GM12872 (cell line): ENCODE measurements around the gene GBX1.

Experiments
- CTCF ChIP-seq: IDR thresholded peaks from 3 replicates; pipeline ENCODE4 v1.5.1; 2011; ENCODE audit warnings: low read depth, mild to moderate bottlenecking, low read length, moderate library complexity; ENCODE audit not compliant: insufficient read depth

GBX1 gene

GRCh38 chr7:151117565-151117964 is 49.9 kb downstream of the GBX1 start:
- no peak for TF ChIP-seq CTCF

DNA sequence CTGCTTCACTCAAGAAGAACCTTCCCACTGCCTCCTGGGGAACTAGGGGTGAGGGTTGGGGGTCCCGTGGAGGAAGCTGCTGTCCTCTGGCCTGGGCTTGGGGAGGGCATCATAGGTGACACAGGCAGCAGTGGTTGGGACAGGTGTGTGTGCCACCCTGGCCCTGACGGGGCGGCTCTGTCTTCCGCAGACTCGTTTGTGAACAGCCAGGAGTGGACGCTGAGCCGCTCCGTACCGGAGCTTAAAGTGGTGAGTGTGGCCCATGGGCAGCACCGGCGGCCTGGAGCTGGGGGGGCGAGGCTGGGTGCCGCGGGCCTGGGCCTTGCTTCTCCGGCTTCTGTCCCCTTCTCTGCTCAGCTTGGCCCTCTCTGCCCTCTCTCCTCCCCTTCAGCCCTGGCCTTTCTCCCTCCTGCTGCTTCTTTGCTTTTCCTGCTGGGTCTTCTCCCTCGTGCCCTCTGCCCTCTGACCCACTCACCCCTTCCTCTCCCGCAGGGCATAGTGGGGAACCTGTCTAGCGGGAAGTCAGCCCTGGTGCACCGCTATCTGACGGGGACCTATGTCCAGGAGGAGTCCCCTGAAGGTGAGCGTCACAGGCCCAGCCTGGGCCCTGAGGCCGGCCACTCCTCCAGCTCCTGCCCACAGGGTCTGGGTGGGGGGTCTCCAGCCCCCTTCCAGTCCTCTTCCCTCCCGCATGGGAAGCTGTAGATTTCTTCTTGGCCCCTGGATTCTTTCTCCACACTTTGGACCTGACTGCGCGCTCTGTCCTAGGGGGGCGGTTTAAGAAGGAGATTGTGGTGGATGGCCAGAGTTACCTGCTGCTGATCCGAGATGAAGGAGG is 50.7 kb downstream of the GBX1 start:
- TF ChIP-seq CTCF = no peak

GRCh38 chr7:151115836-151116418 is 51.6 kb downstream of the GBX1 start:
- TF ChIP-seq CTCF = no peak

DNA sequence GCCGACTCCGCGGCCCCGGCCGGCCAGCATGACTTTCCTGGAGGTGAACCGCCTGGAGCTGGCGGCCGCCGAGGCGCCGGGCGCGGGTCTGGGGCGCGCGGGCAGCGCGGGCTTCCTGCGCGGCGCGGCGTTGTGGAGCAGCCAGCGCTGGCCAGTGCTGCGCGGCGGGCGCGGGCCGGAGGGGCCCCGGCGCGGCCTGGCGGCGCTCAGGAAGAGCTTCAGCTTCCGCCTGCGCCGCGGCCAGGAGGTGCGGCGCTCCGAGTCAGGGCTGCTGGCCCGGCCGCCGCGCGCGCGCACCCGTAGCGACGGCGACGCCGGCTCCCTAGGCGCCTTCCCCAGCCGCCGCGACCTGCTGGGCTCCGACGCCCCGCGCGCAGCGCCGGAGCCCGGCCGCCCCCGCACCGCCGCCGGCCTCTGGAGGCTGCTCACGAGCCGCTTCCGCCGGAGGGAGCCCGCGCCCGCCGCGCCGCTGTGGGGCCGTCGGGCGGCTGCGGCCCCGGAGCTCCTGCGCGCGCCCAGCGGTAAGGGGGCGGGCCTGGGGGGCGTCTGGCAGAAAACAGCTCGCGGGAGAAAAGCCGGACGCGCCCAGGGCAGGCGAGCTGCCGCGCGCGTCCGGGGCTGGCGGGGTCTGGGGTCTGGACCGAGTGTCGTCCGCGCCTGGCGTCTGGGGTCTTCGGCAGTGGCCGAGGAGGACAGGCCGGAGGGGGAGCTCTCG is 52.2 kb downstream of the GBX1 start:
- no peak for TF ChIP-seq CTCF

GRCh38 chr7:151114151-151115090 is 53.1 kb downstream of the GBX1 start:
- no peak for TF ChIP-seq CTCF

DNA sequence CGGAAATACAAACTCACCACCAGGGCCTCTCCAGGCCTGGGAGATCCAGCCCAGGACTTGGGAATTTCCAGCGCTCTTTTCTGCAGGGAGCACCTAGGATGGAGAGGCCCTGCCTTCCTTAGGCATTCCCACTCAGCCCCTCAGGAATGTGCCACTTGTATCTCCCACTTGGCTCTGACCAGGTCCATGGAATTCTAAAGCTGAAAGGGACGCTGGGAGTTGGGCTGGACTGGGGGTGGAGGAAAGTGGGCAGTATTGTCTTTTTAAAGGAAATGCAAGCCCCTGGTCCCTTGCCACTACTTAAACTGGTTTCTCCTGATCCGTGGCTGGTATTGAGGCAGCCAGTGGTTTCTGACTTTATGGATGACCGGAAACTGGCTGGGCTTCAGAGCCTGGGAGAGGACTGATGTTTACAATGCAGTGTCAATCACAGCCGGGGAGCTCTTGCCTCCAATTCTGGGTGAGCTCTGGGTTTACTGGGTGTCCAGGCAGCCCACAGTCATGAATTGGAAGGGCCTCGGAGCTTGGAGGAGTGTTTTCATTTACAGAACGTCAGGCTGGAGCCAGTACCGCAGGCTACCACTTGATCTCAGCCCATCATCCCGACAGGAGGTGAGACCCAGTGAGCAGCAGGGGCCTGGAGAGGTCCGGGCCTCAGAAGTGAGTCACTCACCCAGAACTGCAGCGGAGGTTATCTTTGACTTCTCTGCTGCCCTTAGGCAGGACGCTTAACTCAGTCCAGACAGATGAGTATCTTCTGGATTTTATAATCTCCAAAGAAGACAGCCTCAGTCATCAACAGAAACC is 53.9 kb downstream of the GBX1 start:
- TF ChIP-seq CTCF = no peak
